Measurements from ENCODE around the gene RBMS3. TPM values are rescaled to one million over a fixed set of nuclear protein-coding genes. Genes with fewer than 3 reads are reported as not detected.

RBMS3 gene
- total and polyA plus RNA-seq, 3 donors from 2014 or later, result 5.6 to 36.2 (median 19.7) TPM

- Histone ChIP-seq H3K27me3 (no peaks in the 10 kb centered on the region), H3K4me3 (no peak overlapping the region), H3K4me1 (peaks cover 19% of the 10 kb centered on the region), H3K9me3 (no peaks in the 10 kb centered on the region), H3K36me3 (ENCODE audit: low read depth, missing control alignments) (no peaks in the 10 kb centered on the region), H3K27ac (no peak overlapping the region)
- no peak for DNase-seq
- WGBS, 2 donors, result 82 to 84% methylated on average over 2 of the region's 2 CpGs
- intact Hi-C loops (cut with DNase I; ENCODE audit: low total_unique reads), result no loop called here
- no peak for TF ChIP-seq CTCF (IDR thresholded peaks at IDR 0.05)
- TF ChIP-seq POLR2A (IDR thresholded peaks at IDR 0.05), result no peak
Measured at GRCh38 chr3:29312395-29312794, 31.5 kb downstream of the RBMS3 start.

GRCh38 chr3:29312960-29313452 lies 32.1 kb downstream of the RBMS3 start:
- TF ChIP-seq CTCF (IDR thresholded peaks at IDR 0.05) (no peak), POLR2A (IDR thresholded peaks at IDR 0.05) (no peak)
- no peak for DNase-seq
- no peak overlapping the region for H3K4me3 ChIP-seq
- no peaks in the 10 kb centered on the region for H3K9me3 ChIP-seq
- H3K36me3 ChIP-seq (ENCODE audit: low read depth, missing control alignments), result no peaks in the 10 kb centered on the region
- peaks cover 19% of the 10 kb centered on the region for H3K4me1 ChIP-seq
- whole genome bisulfite sequencing, 2 donors, result 56 to 57% methylated on average over 2 of the region's 2 CpGs
- intact Hi-C loops (cut with DNase I; ENCODE audit: low total_unique reads), result no loop called here
- H3K27me3 ChIP-seq, result no peaks in the 10 kb centered on the region
- no peak overlapping the region for H3K27ac ChIP-seq

DNA sequence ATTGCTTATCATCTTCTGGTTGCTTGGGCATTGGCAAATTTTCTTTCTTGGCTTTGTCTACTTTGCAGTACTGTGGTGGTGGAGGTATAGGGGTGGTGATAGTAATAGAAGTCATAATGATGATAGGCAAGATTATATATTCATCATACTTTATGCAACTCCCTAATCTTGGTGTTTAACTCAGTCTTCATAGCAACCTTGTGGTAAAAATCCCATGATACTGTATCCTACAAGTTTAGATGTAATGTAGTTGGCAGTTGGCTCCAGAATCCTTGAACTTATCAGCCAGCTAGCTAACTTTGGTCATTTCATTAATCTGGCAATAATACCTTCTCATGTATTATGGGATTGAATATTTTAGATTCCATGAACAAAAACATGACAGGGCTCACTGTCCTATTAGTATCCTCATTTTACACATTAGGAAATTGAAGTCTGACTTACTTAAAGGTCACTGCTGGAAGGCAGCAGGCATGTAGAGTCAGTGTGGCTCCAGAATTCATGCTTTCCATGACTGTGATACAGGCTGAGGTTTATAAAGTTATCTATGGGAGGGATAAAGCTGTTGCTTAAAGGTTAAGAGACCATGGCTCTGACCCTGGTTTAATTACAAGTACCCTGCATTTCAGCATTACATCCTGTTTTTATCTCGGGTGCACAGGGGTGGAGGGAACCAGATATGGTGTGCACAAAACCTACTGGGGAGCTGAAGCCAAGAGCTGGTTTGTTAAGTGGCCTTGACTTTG lies 33.3 kb downstream of the RBMS3 start:
- WGBS, 2 donors, result 50 to 63% methylated on average over 1 of the region's 1 CpG
- H3K9me3 ChIP-seq, result no peaks in the 10 kb centered on the region
- H3K27ac ChIP-seq, result no peak overlapping the region
- no peaks in the 10 kb centered on the region for H3K27me3 ChIP-seq
- no peak for DNase-seq
- peaks cover 19% of the 10 kb centered on the region for H3K4me1 ChIP-seq
- no peak overlapping the region for H3K4me3 ChIP-seq
- TF ChIP-seq POLR2A (IDR thresholded peaks at IDR 0.05) (no peak), CTCF (IDR thresholded peaks at IDR 0.05) (no peak)
- H3K36me3 ChIP-seq (ENCODE audit: low read depth, missing control alignments), result no peaks in the 10 kb centered on the region
- intact Hi-C loops (cut with DNase I; ENCODE audit: low total_unique reads), result no loop called here

- TF ChIP-seq CTCF (IDR thresholded peaks at IDR 0.05), result no peak
- Histone ChIP-seq H3K9me3 (no peaks in the 10 kb centered on the region), H3K27ac (no peak overlapping the region), H3K36me3 (ENCODE audit: low read depth, missing control alignments) (no peaks in the 10 kb centered on the region), H3K4me1 (peaks cover 19% of the 10 kb centered on the region), H3K27me3 (no peaks in the 10 kb centered on the region), H3K4me3 (no peak overlapping the region)
- intact Hi-C loops (cut with DNase I; ENCODE audit: low total_unique reads), result no loop called here
- DNase-seq, result no peak
Measured at GRCh38 chr3:29314727-29315088, 33.8 kb downstream of the RBMS3 start.

DNA sequence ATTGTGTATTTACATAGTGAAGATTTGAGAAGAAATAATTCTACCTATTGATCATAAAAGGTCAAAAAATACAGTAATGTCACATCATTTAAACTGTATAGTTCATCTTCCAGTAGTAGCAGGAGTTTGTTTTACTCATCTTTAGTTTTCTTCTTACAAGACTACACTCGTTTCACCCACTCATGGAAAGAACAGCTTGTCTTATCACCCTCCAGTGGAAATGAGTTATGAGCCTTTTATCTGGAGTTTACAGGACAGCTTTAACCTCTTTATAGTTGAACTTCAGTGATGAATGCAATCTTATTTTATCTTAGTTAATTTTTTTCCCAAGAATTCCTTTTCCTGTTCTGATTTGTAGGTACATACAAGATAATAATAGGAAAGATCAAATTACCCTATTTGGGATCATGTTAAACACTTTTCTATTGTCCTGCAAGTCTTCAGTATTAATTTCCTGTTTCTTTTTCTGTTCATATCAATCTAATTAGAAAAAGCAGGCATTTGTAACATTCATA lies 36.8 kb downstream of the RBMS3 start:
- 26 to 27% methylated on average over 1 of the region's 1 CpG for WGBS, 2 donors
- Histone ChIP-seq H3K4me1 (peaks cover 14% of the 10 kb centered on the region), H3K27me3 (no peaks in the 10 kb centered on the region), H3K27ac (no peak overlapping the region), H3K36me3 (ENCODE audit: low read depth, missing control alignments) (no peaks in the 10 kb centered on the region), H3K4me3 (no peak overlapping the region), H3K9me3 (no peaks in the 10 kb centered on the region)
- intact Hi-C loops (cut with DNase I; ENCODE audit: low total_unique reads), result no loop called here
- TF ChIP-seq POLR2A (IDR thresholded peaks at IDR 0.05) (no peak), CTCF (IDR thresholded peaks at IDR 0.05) (no peak)
- DNase-seq, result no peak
